Loucy (cell line): ENCODE results near the gene MAP4K3.

ENCODE experiments used
- EZH2phosphoT487 ChIP-seq: fragments of 200-600 bp; IDR thresholded peaks from 2 replicates; pipeline ENCODE4 v1.6.1; 2018; ENCODE audit warnings: antibody characterized with exemption, mild to moderate bottlenecking, moderate library complexity, borderline replicate concordance
- TF ChIP-seq, protein P1 (sequence below): fragments of 200-600 bp; sonication (generic); conservative IDR thresholded peaks from 2 replicates; pipeline ENCODE4 v1.5.1; 2014; ENCODE audit warnings: mild to moderate bottlenecking, antibody characterized with exemption, low read length

DNA sequence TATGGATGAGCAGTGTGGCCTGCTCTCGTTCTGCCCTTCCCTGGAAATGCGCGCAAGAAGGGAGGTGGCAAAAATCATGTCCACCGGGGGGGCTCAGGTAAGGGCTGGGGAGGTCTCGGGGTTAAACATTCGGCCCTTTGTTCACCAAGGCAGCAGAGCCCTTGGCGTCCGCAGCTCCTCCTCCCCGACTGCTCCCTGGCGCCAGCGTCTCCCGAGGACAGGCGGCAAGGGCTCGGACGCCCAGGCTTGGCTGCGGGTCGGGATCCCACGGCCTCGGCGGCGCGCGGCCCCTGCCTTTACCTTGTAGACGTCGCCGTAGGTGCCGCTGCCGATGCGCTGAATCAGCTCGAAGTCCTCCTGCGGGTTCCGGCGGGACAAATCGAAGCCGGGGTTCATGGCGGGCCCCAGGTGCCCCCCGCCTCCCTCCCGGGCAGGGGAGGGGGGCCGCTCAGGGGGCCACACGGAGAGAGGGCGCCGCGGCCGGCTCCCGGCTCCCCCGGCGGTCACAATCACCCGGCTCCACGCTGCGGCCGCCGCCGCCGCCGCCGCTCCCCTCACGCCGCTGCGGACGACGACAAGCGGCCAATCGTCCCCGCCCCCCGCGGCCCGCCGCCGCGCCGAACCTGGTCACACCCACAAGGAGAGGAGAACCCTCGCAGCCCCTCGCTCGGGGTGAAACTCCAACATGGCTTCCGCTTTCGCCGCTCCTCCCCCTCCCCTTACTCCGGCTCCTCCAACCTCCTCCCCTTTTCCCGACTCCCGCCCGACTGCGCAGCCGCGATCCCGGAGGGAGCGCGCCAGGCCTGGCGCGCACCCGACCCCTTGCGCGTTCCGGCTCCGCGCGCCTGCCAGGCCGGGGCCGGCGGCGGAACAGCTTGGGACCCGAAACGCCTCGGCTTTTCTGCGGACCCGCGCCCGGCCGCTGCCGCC, at the start of gene MAP4K3:
- TF ChIP-seq, protein P1, sequence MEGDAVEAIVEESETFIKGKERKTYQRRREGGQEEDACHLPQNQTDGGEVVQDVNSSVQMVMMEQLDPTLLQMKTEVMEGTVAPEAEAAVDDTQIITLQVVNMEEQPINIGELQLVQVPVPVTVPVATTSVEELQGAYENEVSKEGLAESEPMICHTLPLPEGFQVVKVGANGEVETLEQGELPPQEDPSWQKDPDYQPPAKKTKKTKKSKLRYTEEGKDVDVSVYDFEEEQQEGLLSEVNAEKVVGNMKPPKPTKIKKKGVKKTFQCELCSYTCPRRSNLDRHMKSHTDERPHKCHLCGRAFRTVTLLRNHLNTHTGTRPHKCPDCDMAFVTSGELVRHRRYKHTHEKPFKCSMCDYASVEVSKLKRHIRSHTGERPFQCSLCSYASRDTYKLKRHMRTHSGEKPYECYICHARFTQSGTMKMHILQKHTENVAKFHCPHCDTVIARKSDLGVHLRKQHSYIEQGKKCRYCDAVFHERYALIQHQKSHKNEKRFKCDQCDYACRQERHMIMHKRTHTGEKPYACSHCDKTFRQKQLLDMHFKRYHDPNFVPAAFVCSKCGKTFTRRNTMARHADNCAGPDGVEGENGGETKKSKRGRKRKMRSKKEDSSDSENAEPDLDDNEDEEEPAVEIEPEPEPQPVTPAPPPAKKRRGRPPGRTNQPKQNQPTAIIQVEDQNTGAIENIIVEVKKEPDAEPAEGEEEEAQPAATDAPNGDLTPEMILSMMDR, result no peak
- no peak for TF ChIP-seq EZH2phosphoT487
